Astrocyte of the spinal cord (primary cell): ENCODE data around the gene SCAMP2.

Experiments
- DNase-seq: peaks from one replicate; pipeline ENCODE4 v3.0.0; 2011; ENCODE audit warnings: low read depth, low spot score
- H3K4me3 ChIP-seq: 2 replicates; pipeline ENCODE4 v1.5.1; 2011; ENCODE audit warnings: low read depth, mild to moderate bottlenecking, low read length, moderate library complexity
- in situ Hi-C: cut with HindIII; loops from 2 replicates; pipeline ENCODE4 v1.10.0; 2017; ENCODE audit warnings: low sequenced_read_pairs
- TF ChIP-seq, protein P1 (sequence below): IDR thresholded peaks from 2 replicates; pipeline ENCODE4 v1.5.1; 2012; ENCODE audit warnings: low read depth, mild to moderate bottlenecking, low read length, inconsistent platforms

The SCAMP2 gene

GRCh38 chr15:74816624-74817369, 56.4 kb downstream of the SCAMP2 start:
- no peak overlapping the region for H3K4me3 ChIP-seq
- DNase-seq, result no peak
- in situ Hi-C loops, result no loop called here
- TF ChIP-seq, protein P1, sequence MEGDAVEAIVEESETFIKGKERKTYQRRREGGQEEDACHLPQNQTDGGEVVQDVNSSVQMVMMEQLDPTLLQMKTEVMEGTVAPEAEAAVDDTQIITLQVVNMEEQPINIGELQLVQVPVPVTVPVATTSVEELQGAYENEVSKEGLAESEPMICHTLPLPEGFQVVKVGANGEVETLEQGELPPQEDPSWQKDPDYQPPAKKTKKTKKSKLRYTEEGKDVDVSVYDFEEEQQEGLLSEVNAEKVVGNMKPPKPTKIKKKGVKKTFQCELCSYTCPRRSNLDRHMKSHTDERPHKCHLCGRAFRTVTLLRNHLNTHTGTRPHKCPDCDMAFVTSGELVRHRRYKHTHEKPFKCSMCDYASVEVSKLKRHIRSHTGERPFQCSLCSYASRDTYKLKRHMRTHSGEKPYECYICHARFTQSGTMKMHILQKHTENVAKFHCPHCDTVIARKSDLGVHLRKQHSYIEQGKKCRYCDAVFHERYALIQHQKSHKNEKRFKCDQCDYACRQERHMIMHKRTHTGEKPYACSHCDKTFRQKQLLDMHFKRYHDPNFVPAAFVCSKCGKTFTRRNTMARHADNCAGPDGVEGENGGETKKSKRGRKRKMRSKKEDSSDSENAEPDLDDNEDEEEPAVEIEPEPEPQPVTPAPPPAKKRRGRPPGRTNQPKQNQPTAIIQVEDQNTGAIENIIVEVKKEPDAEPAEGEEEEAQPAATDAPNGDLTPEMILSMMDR, result no peak

DNA sequence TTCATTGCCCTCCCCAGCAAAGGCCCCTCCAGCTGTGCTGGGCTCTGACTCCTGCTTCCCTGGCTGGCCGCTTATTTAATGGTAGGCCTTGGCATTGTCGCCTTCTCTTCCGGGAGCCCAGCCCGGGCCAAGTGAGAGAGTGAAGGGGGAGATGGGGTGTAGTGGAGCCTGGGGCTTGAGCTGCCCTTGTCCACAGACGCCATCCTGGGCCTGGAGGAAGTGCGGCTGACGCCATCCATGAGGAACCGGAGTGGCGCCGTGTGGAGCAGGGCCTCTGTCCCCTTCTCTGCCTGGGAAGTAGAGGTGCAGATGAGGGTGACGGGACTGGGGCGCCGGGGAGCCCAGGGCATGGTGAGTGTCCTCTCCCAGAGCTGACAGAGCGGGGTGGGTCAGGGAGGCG, 57.2 kb downstream of the SCAMP2 start:
- TF ChIP-seq, protein P1, result no peak

DNA sequence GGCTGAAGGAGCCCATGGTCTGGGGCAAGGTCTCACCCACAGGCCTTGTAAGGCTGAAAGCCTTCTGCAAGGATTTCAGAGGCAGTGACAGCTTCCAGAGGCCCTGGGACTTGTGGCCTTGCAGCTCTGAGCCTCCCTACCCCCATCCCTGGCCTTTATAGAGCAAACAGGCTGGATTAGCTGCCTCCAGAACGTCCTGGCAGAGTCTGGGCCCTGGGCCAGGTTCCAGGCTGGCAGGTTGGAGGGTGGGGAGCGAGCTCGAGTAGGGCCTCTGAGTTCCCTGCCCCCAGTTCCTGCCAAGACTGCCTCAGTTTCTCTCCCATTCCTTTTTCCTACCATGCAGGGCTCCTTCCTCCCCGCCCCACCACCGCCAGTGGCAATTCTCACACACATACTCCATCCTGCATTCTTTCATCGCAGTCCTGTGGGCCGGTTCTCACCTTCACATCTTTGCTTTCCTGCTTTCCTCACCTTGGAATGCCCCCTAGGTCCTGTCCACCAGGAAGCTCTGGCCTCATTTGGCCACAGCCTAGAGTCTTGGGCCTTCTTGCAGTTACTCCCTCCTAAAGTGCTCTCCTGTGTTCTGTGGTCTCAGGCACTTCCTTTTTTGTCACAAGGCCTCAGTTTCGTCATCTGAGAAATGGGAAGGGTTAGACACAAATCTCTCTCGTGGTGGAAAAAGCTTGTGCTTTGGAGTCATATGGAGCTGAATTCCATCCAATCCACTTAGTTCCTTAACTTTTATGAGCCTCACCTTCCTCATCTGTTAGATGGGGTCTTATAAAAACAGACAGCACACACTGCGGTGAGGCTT, 57.8 kb downstream of the SCAMP2 start:
- DNase-seq, result no peak

More for the DNA sequence above, 57.2 kb downstream of the SCAMP2 start:
- no peak overlapping the region for H3K4me3 ChIP-seq
- no peak for DNase-seq
- in situ Hi-C loops, result no loop called here

GRCh38 chr15:74812533-74812932, 60.6 kb downstream of the SCAMP2 start, which contains the start of gene LMAN1L:
TSS of gene LMAN1L (plus strand) at chr15:74812835. CDS start at chr15:74812855, 20 bp downstream.
- H3K4me3 ChIP-seq, result no peak within 1 kb of the TSS
- DNase-seq, result no peak
- in situ Hi-C loops, result no loop called here
- TF ChIP-seq, protein P1, result no peak

More for the DNA sequence above, 57.8 kb downstream of the SCAMP2 start:
- in situ Hi-C loops, result no loop called here
- TF ChIP-seq, protein P1, result no peak
- H3K4me3 ChIP-seq, result no peak overlapping the region

- DNase-seq, result no peak
- in situ Hi-C loops, result no loop called here
- TF ChIP-seq, protein P1, result no peak
- no peak overlapping the region for H3K4me3 ChIP-seq
Observed at GRCh38 chr15:74809956-74810355, 63.2 kb downstream of the SCAMP2 start.

- no peak overlapping the region for H3K4me3 ChIP-seq
- in situ Hi-C loops, result no loop called here
- TF ChIP-seq, protein P1, result no peak
- no peak for DNase-seq
Observed at GRCh38 chr15:74809242-74809641, 63.9 kb downstream of the SCAMP2 start.
